Stromal cell of bone marrow (primary cell): Measurements from ENCODE around the gene DEPDC5.
A peak's percentile ranks its signal among the peaks of the same experiment; 100 is the strongest.
"Not testable (repeated sequence)": the region's sequence is repeated elsewhere in the genome, so short reads cannot be mapped to it uniquely, and the experiment has no call there.

ENCODE experiments used
- DNase-seq: peaks from one replicate; pipeline ENCODE4 v3.0.0-alpha.2; 2012; ENCODE audit warnings: low read depth

The DEPDC5 gene

GRCh38 chr22:31749636-31750364, 4.0 kb upstream of the DEPDC5 start, which contains the start of gene PRR14L:
Gene PRR14L (minus strand): TSS chr22:31750132. CDS start chr22:31738860, 11,272 bp downstream.
- DNase-seq = peak; percentile 88

GRCh38 chr22:31750365-31751284, 3.2 kb upstream of the DEPDC5 start:
- no peak for DNase-seq

- no peak for DNase-seq
Measured at GRCh38 chr22:31752096-31752847, 1.5 kb upstream of the DEPDC5 start.

- DNase-seq = no peak
Measured at GRCh38 chr22:31753005-31753633, 700 bp upstream of the DEPDC5 start.

- no peak for DNase-seq
Measured at GRCh38 chr22:31754813-31755212, 994 bp downstream of the DEPDC5 start.

- DNase-seq = no peak
Measured at GRCh38 chr22:31757265-31757664, 3.4 kb downstream of the DEPDC5 start.

GRCh38 chr22:31758860-31759259, 5.0 kb downstream of the DEPDC5 start:
- DNase-seq = not testable (repeated sequence)

GRCh38 chr22:31764785-31765184, 11.0 kb downstream of the DEPDC5 start:
- no peak for DNase-seq

GRCh38 chr22:31768422-31769059, 14.7 kb downstream of the DEPDC5 start:
- DNase-seq = no peak

- DNase-seq = no peak
Measured at GRCh38 chr22:31773416-31773815, 19.6 kb downstream of the DEPDC5 start.

- no peak for DNase-seq
Measured at GRCh38 chr22:31776231-31776630, 22.4 kb downstream of the DEPDC5 start.

GRCh38 chr22:31789803-31790202, 36.0 kb downstream of the DEPDC5 start:
- DNase-seq = no peak

- no peak for DNase-seq
Measured at GRCh38 chr22:31790240-31790639, 36.4 kb downstream of the DEPDC5 start.

- DNase-seq = not testable (repeated sequence)
Measured at GRCh38 chr22:31799358-31799757, 45.5 kb downstream of the DEPDC5 start.

GRCh38 chr22:31800065-31800464, 46.2 kb downstream of the DEPDC5 start:
- no peak for DNase-seq

- DNase-seq = not testable (repeated sequence)
Measured at GRCh38 chr22:31800861-31801260, 47.0 kb downstream of the DEPDC5 start.

- no peak for DNase-seq
Measured at GRCh38 chr22:31802575-31802974, 48.8 kb downstream of the DEPDC5 start.

- DNase-seq = no peak
Measured at GRCh38 chr22:31806751-31807150, 52.9 kb downstream of the DEPDC5 start.

- no peak for DNase-seq
Measured at GRCh38 chr22:31812977-31813605, 59.3 kb downstream of the DEPDC5 start.

- DNase-seq = not testable (repeated sequence)
Measured at GRCh38 chr22:31813898-31814297, 60.1 kb downstream of the DEPDC5 start.

GRCh38 chr22:31814942-31815341, 61.1 kb downstream of the DEPDC5 start:
- no peak for DNase-seq
